NCI-H2107 treated with DMSO at 0.1 percent for 48 hours (cell line): ENCODE data around the gene FBLN2.

Experiments
- DNase-seq: peaks from one replicate; lab custom pipeline; 2025; ENCODE audit not compliant: unreplicated experiment; lab: John Stamatoyannopoulos, UW

The FBLN2 gene

GRCh38 chr3:13659221-13659969 is 110.5 kb downstream of the FBLN2 start:
- no peak for DNase-seq

- no peak for DNase-seq
Observed at GRCh38 chr3:13660042-13660874, 111.3 kb downstream of the FBLN2 start.

GRCh38 chr3:13661121-13661520 is 112.2 kb downstream of the FBLN2 start:
- DNase-seq: no peak

- no peak for DNase-seq
Observed at GRCh38 chr3:13662238-13662847, 113.4 kb downstream of the FBLN2 start.

- no peak for DNase-seq
Observed at GRCh38 chr3:13663781-13664535, 115.0 kb downstream of the FBLN2 start.

DNA sequence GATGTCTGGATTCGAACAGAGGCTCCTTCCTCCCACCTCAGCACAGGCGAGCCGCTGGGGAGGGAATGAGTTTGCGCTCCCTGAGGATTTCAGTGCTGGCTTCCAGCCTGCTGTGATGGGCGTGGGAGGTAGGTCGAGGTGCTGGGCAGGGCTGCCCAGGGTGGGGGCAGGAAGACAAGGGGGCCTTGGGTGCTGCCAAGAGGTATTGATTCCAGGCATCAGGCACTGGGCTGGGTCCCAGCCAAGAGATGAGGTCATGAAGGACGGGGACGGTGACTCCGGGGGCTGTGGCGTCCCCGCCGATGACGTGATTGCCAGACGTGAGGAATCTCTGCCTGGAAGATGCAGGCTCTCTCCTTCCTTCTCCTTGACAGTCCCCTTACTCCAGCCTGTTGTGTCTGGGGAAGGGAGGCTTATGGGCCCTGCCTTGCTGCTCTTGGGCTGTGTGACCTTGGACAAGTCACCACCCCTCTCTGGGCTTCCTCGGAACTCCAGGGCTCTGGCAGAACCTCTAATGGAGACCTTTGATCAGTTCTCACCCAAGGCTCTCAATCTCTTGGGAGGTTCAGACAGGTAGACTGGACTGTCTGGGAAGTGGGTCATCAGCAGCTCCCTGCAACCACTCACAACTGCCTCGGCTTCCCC is 116.8 kb downstream of the FBLN2 start:
- no peak for DNase-seq

DNA sequence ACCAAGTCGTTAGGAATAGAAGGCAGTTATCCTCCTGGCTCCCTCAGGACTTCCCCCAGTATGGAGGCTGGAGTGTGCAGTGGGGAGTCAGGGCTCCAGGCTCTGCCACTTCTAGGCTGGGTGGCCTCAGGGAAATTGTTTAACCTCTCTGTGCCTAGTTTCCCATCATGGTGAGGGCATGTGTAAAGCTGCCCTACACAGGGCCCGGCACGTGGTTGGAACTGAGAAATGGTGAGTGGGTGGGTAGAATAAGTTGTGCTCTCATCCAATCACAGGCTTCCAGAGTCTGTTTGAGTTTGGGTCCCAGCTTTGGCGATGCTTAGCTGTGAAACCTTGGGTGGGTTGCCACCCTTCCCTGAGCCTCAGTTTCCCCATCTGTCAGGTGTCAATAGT is 117.3 kb downstream of the FBLN2 start:
- no peak for DNase-seq

DNA sequence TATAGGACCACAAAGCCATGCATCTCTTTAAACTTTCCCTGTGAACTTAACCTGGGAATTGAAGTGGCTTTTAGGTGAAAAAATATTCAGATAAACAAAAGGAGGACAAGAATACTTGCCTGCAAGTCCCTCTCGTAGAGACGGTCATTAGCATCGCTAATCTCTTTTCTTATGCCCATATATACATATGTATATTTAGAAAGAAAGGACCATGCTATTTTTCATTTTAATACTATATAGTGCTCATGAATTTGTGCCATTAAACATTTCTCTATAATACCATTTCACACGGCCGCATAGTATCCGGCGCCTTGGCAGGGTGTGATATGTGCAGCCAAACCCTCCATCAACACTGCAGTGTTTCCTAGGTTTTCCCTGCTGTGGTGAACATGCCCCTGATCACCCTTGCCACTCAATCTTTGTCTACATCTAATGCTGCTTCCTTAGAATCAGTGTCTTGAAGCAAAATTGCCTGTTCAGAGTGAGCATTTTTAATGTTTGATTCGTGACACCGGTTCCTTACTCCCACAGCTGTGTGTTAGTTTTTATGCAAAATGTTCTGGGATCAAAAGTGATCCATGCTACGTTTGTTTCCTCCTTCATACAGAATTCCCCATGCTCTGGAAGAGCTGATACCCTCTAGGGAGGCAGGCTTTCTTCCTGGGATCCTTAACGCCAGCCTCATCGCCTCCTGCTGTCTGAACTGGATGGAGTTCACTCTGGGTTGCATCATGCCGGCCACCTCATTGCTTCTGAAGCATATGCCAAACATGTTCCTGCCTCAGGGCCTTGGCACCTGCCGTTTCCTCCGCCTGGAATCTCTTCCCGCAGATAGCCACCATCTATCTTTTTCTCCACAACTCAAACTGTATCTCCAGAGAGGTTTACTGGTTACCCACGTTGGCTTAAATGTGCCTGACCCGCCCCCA is 118.1 kb downstream of the FBLN2 start:
- DNase-seq: no peak

DNA sequence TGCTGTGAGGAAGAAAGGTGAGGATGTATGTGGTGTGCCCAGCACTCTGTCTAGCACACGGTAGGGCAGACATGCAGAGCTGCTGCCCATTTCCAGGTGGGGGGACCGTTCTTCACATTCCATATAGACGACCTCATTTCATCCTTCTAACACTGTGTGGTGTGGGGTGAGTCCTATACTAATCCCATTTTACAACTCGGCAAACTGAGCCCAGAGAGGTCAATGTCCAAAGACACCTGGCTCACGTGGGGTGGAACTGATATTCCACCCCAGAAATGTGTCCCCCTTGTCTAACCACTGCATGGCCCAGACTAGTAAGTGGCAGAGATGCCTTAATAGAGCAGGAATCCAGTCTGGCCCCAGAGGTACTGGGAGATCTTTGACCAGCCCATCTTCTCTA is 119.2 kb downstream of the FBLN2 start:
- no peak for DNase-seq

DNA sequence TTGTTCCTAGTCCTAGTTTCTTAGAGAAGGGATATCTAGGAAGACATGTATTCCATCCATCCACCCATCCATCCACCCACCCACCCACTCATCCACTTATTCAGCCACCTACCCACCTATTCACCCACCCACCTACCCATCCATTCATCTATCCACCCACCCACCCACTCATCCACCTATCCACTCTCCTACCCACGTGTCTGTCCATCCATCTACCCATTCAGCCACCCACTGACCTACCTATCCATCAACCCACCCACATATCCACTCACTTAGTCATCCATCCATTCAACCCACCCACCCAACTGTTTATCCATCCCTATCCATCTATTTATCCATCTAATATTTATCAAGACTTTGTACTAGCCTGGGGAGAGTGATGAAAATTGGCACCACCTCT is 120.5 kb downstream of the FBLN2 start:
- no peak for DNase-seq

DNA sequence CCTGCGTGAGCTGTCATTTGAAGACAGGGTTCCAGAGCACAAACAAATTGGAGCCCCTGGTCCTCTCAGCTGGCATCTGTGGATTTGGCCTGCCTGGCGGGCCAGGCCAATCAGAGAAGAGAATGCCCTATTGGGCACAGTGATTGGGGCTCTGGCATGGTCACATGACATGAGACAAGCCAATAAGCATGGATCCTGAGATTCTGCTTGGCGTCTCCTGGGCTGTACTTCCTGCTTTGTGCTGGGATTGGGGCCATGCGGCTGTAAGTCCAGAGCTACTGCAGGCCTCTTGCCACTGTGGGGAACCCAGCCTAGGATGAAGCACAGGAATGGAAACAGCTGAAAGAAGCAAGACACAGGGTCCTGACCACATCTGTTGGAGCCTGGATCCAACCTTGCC is 121.4 kb downstream of the FBLN2 start:
- no peak for DNase-seq

DNA sequence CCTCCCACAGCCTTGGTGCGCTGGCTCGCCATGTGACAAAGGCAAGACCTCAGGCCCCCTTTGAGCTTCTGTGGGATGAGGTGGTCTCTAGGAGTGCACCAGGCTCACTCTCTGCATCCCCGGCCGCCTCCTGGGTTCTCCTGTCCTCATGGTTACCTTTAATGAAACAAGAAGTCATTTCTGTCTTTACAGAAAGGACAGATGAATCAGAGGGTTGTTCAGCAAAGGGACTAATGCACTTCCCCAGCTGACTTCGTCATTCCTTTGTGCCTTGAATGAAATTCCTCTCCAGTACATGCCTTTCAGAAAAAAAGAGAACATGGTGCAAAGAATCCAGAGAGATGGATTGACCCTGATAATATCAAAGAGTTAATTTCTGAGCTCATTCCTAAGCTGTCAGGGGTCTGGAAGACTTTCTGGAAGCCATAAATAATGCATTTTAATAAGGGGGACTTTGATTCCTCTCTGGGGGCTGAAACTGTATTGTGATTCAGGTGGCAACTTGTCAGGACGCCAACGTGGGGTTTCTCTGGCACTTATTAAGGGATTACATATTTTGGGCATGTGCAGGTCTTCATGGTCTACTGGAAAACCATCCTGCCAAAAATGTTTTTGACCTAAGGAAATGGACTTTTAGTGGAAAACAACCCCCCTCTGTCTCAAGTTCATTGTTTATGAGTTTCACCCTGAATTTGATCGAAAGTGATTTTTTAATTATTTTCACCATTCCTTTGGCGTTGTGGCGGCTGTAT is 122.7 kb downstream of the FBLN2 start:
- no peak for DNase-seq

- no peak for DNase-seq
Observed at GRCh38 chr3:13673207-13673606, 124.3 kb downstream of the FBLN2 start.

GRCh38 chr3:13674538-13675185 is 125.7 kb downstream of the FBLN2 start:
- DNase-seq: no peak

DNA sequence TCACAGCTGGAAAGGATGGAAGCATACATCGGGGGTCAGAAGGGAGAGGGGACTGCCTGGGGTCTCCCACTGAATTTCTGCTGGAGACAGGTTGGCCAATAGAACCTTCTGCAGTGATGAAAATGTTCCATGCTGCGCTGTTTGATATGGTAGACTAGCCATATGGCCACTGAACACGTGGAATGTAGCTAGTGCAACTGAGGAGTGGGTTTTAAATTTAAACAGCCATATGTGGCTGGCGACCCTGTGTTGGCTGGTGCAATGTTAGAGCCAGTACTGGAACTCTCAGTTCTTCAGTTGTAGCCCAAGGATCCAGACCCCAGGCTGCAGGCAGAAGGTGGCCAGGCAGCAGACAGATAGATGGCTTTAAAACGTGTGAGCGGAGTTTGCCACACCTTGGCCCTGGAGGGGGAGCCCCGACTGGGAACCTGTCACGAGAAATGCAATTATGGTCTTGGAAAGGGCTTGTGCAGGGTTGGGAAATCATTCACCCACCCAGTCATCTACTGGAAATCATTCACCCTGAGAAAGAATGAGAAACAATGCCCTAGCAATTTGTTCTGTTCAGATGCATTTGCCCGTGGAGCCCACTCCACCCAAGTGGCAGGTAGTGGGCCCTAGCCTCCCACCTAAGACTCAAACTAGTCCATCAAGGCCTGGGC is 127.6 kb downstream of the FBLN2 start:
- no peak for DNase-seq

GRCh38 chr3:13677272-13677671 is 128.3 kb downstream of the FBLN2 start:
- no peak for DNase-seq

- DNase-seq: no peak
Observed at GRCh38 chr3:13681931-13682330, 133.0 kb downstream of the FBLN2 start.
